Activated T-helper 9 cell treated with anti-CD3 and anti-CD28 coated beads, Interleukin-2, amount 50 U/mL, for 16 hours (primary cell): ENCODE results near the gene PPIL4.
"Not testable (repeated sequence)": the region's sequence is repeated elsewhere in the genome, so short reads cannot be mapped to it uniquely, and the experiment has no call there.

ENCODE experiments used
- DNase-seq: peaks from one replicate; pipeline ENCODE4 v3.0.0-alpha.2; 2020; ENCODE audit warnings: low read depth

The PPIL4 gene

GRCh38 chr6:149483849-149484655, 61.8 kb downstream of the PPIL4 start:
- DNase-seq = no peak

GRCh38 chr6:149483334-149483725, 62.5 kb downstream of the PPIL4 start:
- DNase-seq = no peak

GRCh38 chr6:149482545-149483333, 63.1 kb downstream of the PPIL4 start:
- DNase-seq = no peak

GRCh38 chr6:149480502-149481280, 65.2 kb downstream of the PPIL4 start:
- DNase-seq = no peak

GRCh38 chr6:149478631-149479314, 67.1 kb downstream of the PPIL4 start:
- DNase-seq = no peak

- DNase-seq = no peak
Measured at GRCh38 chr6:149477544-149477943, 68.3 kb downstream of the PPIL4 start.

GRCh38 chr6:149476789-149477455, 68.9 kb downstream of the PPIL4 start:
- no peak for DNase-seq

GRCh38 chr6:149474108-149474935, 71.5 kb downstream of the PPIL4 start:
- no peak for DNase-seq

- DNase-seq = no peak
Measured at GRCh38 chr6:149473080-149474052, 72.5 kb downstream of the PPIL4 start.

GRCh38 chr6:149472241-149472640, 73.6 kb downstream of the PPIL4 start:
- DNase-seq = no peak

- no peak for DNase-seq
Measured at GRCh38 chr6:149471801-149472200, 74.0 kb downstream of the PPIL4 start.

GRCh38 chr6:149470948-149471347, 74.9 kb downstream of the PPIL4 start:
- DNase-seq = no peak

- DNase-seq = no peak
Measured at GRCh38 chr6:149468179-149468578, 77.7 kb downstream of the PPIL4 start.

- no peak for DNase-seq
Measured at GRCh38 chr6:149467265-149467664, 78.6 kb downstream of the PPIL4 start.

- DNase-seq = no peak
Measured at GRCh38 chr6:149464411-149464810, 81.4 kb downstream of the PPIL4 start.

GRCh38 chr6:149463781-149464180, 82.1 kb downstream of the PPIL4 start:
- no peak for DNase-seq

GRCh38 chr6:149462712-149463111, 83.1 kb downstream of the PPIL4 start:
- not testable (repeated sequence) for DNase-seq

- DNase-seq = no peak
Measured at GRCh38 chr6:149461670-149462069, 84.2 kb downstream of the PPIL4 start.

GRCh38 chr6:149460249-149460648, 85.6 kb downstream of the PPIL4 start:
- DNase-seq = not testable (repeated sequence)
